B cell (primary cell): ENCODE data around the gene AZIN2. TPM values are rescaled to one million over a fixed set of nuclear protein-coding genes. Genes with fewer than 3 reads are reported as not detected.

Experiments
- ATAC-seq: fragments of 200-7000 bp; cut with Tn5 transposase; one replicate; pipeline ENCODE4 v1.10.0; 2021; ENCODE audit warnings: low read depth, mild to moderate bottlenecking, moderate number of reproducible peaks, moderate library complexity
- CTCF ChIA-PET: fragments of 350-600 bp; sonication (Branson Sonifier 250); formaldehyde crosslinking; loops from one replicate; lab custom pipeline; 2021; ENCODE audit warnings: antibody characterized with exemption, inconsistent platforms; lab: Charles Lee
- POLR2A ChIA-PET: fragments of 350-600 bp; sonication (Branson Sonifier 250); formaldehyde crosslinking; loops from one replicate; lab custom pipeline; 2021; ENCODE audit warnings: antibody characterized with exemption; lab: Charles Lee
- DNase-seq: peaks from one replicate; pipeline ENCODE4 v3.0.0; 2013
- H2AFZ ChIP-seq: 2 replicates; pipeline ENCODE4 v1.6.1; 2012; ENCODE audit warnings: mild to moderate bottlenecking, low read depth, low read length; ENCODE audit not compliant: insufficient read depth, poor library complexity, severe bottlenecking
- H3K27ac ChIP-seq, 2 donors: 1 replicate in 1 of 2; 2 replicates in 1 of 2; pipeline ENCODE4 v1.5.1; 2012 to 2013; ENCODE audit warnings: low read length in 2 of 2, mild to moderate bottlenecking in 2 of 2, moderate library complexity in 1 of 2
- H3K27me3 ChIP-seq, 4 experiments: fragments of 200-600 bp in 1 of 4; sonication (generic) in 1 of 4; replicated peaks in 1 of 4; 1 replicate in 2 of 4; 2 replicates in 2 of 4; pipeline versions ENCODE4 v1.6.1 to v1.7.0; 2013 to 2016; ENCODE audit warnings: low read length in 3 of 4, mild to moderate bottlenecking in 2 of 4, mixed read lengths in 1 of 4, moderate library complexity in 1 of 4; ENCODE audit not compliant: insufficient read depth in 4 of 4, control insufficient read depth in 3 of 4; ENCODE audit errors: control extremely low read depth in 1 of 4
- H3K36me3 ChIP-seq, 2 experiments: replicated peaks in 1 of 2; 1 replicate in 1 of 2; 2 replicates in 1 of 2; pipeline versions ENCODE4 v1.6.1 to v1.7.1; 2013; ENCODE audit warnings: low read length in 1 of 2; ENCODE audit not compliant: insufficient read depth in 2 of 2, control insufficient read depth in 1 of 2; ENCODE audit errors: control extremely low read depth in 1 of 2, extremely low read depth in 1 of 2
- H3K4me1 ChIP-seq, 2 donors: fragments of 200-600 bp in 1 of 2; sonication (generic) in 1 of 2; 1 replicate in 1 of 2; 2 replicates in 1 of 2; pipeline versions ENCODE4 v1.5.1 to v1.6.1; 2013 to 2017; ENCODE audit warnings: low read length in 2 of 2; ENCODE audit not compliant: control insufficient read depth in 2 of 2, insufficient read depth in 2 of 2
- H3K4me2 ChIP-seq: replicated peaks from 2 replicates; pipeline ENCODE3; 2012; ENCODE audit warnings: mild to moderate bottlenecking, low read depth, low read length; ENCODE audit not compliant: poor library complexity, severe bottlenecking
- H3K4me3 ChIP-seq, 5 experiments: fragments of 200-600 bp in 1 of 5; sonication (generic) in 1 of 5; 1 replicate in 3 of 5; 2 replicates in 2 of 5; pipeline versions ENCODE4 v1.5.1 to v1.7.0; 2011 to 2016; ENCODE audit warnings: low read length in 4 of 5, mild to moderate bottlenecking in 4 of 5, low read depth in 2 of 5, control low read depth in 1 of 5, moderate library complexity in 1 of 5; ENCODE audit not compliant: insufficient read depth in 1 of 5; ENCODE audit errors: control extremely low read depth in 1 of 5, extremely low read depth in 1 of 5
- H3K79me2 ChIP-seq: fragments of 200-600 bp; sonication (generic); one replicate; pipeline ENCODE4 v1.6.0; 2016; ENCODE audit warnings: low read length; ENCODE audit not compliant: control insufficient read depth, insufficient read depth
- H3K9ac ChIP-seq: fragments of 200-600 bp; sonication (generic); 2 replicates; pipeline ENCODE4 v1.6.1; 2017; ENCODE audit warnings: mild to moderate bottlenecking, low read length, moderate library complexity
- H3K9me3 ChIP-seq, 3 donors: one replicate each; pipeline versions ENCODE4 v1.6.1 to v1.7.1; 2013; ENCODE audit warnings: low read length in 2 of 3; ENCODE audit not compliant: control insufficient read depth in 2 of 3, insufficient read depth in 1 of 3; ENCODE audit errors: control extremely low read depth in 1 of 3
- H4K20me1 ChIP-seq: 2 replicates; pipeline ENCODE4 v1.6.0; 2012; ENCODE audit warnings: mild to moderate bottlenecking, low read length; ENCODE audit not compliant: insufficient read depth, control insufficient read depth, poor library complexity, severe bottlenecking
- H3K27ac Mint-ChIP-seq: one replicate; pipeline ENCODE4 v1.8.0; 2021; ENCODE audit warnings: mixed read lengths
- H3K27me3 Mint-ChIP-seq: one replicate; pipeline ENCODE4 v1.8.0; 2021; ENCODE audit warnings: mixed read lengths
- H3K4me1 Mint-ChIP-seq: one replicate; pipeline ENCODE4 v1.8.0; 2021; ENCODE audit warnings: mixed read lengths
- H3K4me3 Mint-ChIP-seq: one replicate; pipeline ENCODE4 v1.8.0; 2021; ENCODE audit warnings: mixed read lengths
- H3K9me3 Mint-ChIP-seq: one replicate; pipeline ENCODE4 v1.8.0; 2022; ENCODE audit warnings: mixed read lengths; ENCODE audit not compliant: insufficient read depth
- CTCF ChIP-seq: fragments of 200-600 bp; IDR thresholded peaks from one replicate; pipeline ENCODE4 v1.8.0; 2022; ENCODE audit warnings: antibody characterized with exemption, mild to moderate bottlenecking
- EZH2 ChIP-seq: IDR thresholded peaks from 2 replicates; pipeline ENCODE4 v1.6.1; 2012; ENCODE audit warnings: borderline replicate concordance, low read depth, mild to moderate bottlenecking, moderate library complexity, low read length; ENCODE audit not compliant: insufficient read depth, poor library complexity, severe bottlenecking
- WGBS: methylation state at CpG from one replicate; pipeline ENCODE4 v1.1.5; 2013; ENCODE audit warnings: missing lambda C conversion rate; ENCODE audit not compliant: insufficient coverage; 5-methylcytosine and 5-hydroxymethylcytosine counted together
- intact Hi-C: fragments of 100-400 bp; cut with micrococcal nuclease; formaldehyde crosslinking; loops from one replicate; pipeline ENCODE4 v1.10.0; 2022
- polyA plus RNA-seq: library from polyadenylated mRNA; depleted of rRNA; stranded (reverse); fragments of >200 nt; gene quantifications from 2 replicates; pipeline ENCODE4 v1.2.3, GENCODE V29; 2012
- total RNA-seq, 2 donors: library from RNA; stranded (reverse); fragments of 120-200 nt in 1 of 2; gene quantifications; 1 replicate in 1 of 2; 2 replicates in 1 of 2; pipeline versions ENCODE4 v1.2.3 to v1.2.4, GENCODE V29; 2013 to 2022

Gene AZIN2
- total and polyA plus RNA-seq, 2 donors (not counting 1 experiment from before 2014, with no cell fraction given), result 0.33 to 5.9 TPM

- Histone ChIP-seq H2AFZ (no peak overlapping the region), H3K36me3 (no peaks in the 10 kb centered on the region), H3K9me3 (no peaks in the 10 kb centered on the region), H3K4me3 (no peak overlapping the region), H3K4me1 (peaks cover 13 to 25% of the 10 kb centered on the region in 2 donors), H3K9ac (no peak overlapping the region), H3K4me2 (peak overlapping the region; percentile 85), H3K27ac (no peak overlapping the region), H4K20me1 (no peaks in the 10 kb centered on the region), H3K27me3 (no peaks in the 10 kb centered on the region), H3K79me2 (peaks cover 3% of the 10 kb centered on the region)
- no peak for TF ChIP-seq CTCF
- no peak for TF ChIP-seq EZH2
- H3K4me3 Mint-ChIP-seq, result peak overlapping the region; percentile 17
- 98% methylated on average over 3 of the region's 4 CpGs for WGBS
- peak; percentile 8 for DNase-seq
- intact Hi-C loops, result loop anchor here (5.0 kb wide), 1 partner anchor 129 kb away; the partner anchor contains the start of gene ZNF362
- H3K9me3 Mint-ChIP-seq, result no peaks in the 10 kb centered on the region
- H3K4me1 Mint-ChIP-seq, result peaks cover 18% of the 10 kb centered on the region
- ChIA-PET CTCF (no interaction called here), POLR2A (no interaction called here)
- ATAC-seq, result no peak
- no peak overlapping the region for H3K27ac Mint-ChIP-seq
- no peaks in the 10 kb centered on the region for H3K27me3 Mint-ChIP-seq
Measured at GRCh38 chr1:33128781-33129180, 47.8 kb downstream of the AZIN2 start.

- ChIA-PET POLR2A (no interaction called here), CTCF (no interaction called here)
- peaks cover 13 to 25% of the 10 kb centered on the region in 2 donors for H3K4me1 ChIP-seq
- Mint-ChIP-seq H3K4me1 (peaks cover 18% of the 10 kb centered on the region), H3K4me3 (no peak overlapping the region), H3K27me3 (no peaks in the 10 kb centered on the region), H3K27ac (no peak overlapping the region), H3K9me3 (no peaks in the 10 kb centered on the region)
- ATAC-seq (no peak), DNase-seq (no peak)
- no peaks in the 10 kb centered on the region for H3K36me3 ChIP-seq
- WGBS, result 100% methylated on average over 1 of the region's 4 CpGs
- no peaks in the 10 kb centered on the region for H3K27me3 ChIP-seq
- no peak for TF ChIP-seq CTCF
- no peak for TF ChIP-seq EZH2
- no peaks in the 10 kb centered on the region for H3K9me3 ChIP-seq
- no peak overlapping the region for H2AFZ ChIP-seq
- no peak overlapping the region for H3K27ac ChIP-seq
- H3K79me2 ChIP-seq, result peaks cover 3% of the 10 kb centered on the region
- no peak overlapping the region for H3K4me2 ChIP-seq
- no peaks in the 10 kb centered on the region for H4K20me1 ChIP-seq
- intact Hi-C loops, result no loop called here
- no peak overlapping the region for H3K4me3 ChIP-seq
- H3K9ac ChIP-seq, result no peak overlapping the region
Measured at GRCh38 chr1:33130297-33130696, 49.3 kb downstream of the AZIN2 start.
